Kidney epithelial cell (primary cell): ENCODE data around the gene ANKRD13C. TPM values are rescaled to one million over a fixed set of nuclear protein-coding genes. Genes with fewer than 3 reads are reported as not detected.

Source experiments
- DNase-seq: peaks from one replicate; pipeline ENCODE4 v3.0.0-alpha.2; 2010; ENCODE audit warnings: low read depth
- H3K27me3 ChIP-seq: 2 replicates; pipeline ENCODE4 v1.6.0; 2011; ENCODE audit warnings: low read length; ENCODE audit not compliant: control insufficient read depth, insufficient read depth
- H3K36me3 ChIP-seq: 2 replicates; pipeline ENCODE4 v1.5.1; 2011; ENCODE audit warnings: low read length; ENCODE audit not compliant: control insufficient read depth, insufficient read depth
- H3K4me3 ChIP-seq: 2 replicates; pipeline ENCODE4 v1.5.1; 2011; ENCODE audit warnings: low read depth, mild to moderate bottlenecking, control low read depth, low read length
- total RNA-seq: library from RNA; depleted of rRNA; stranded (reverse); fragments of >200 nt; gene quantifications from 2 replicates; pipeline ENCODE4 v1.2.3, GENCODE V29; 2015
- TF ChIP-seq, protein P1 (sequence below): IDR thresholded peaks from 2 replicates; pipeline ENCODE4 v1.5.1; 2011; ENCODE audit warnings: mild to moderate bottlenecking, moderate library complexity, low read length, control low read depth, inconsistent platforms; ENCODE audit not compliant: insufficient read depth, poor library complexity, severe bottlenecking

The ANKRD13C gene
- total RNA-seq, 1 donor from 2014 or later = 15.0 TPM

DNA sequence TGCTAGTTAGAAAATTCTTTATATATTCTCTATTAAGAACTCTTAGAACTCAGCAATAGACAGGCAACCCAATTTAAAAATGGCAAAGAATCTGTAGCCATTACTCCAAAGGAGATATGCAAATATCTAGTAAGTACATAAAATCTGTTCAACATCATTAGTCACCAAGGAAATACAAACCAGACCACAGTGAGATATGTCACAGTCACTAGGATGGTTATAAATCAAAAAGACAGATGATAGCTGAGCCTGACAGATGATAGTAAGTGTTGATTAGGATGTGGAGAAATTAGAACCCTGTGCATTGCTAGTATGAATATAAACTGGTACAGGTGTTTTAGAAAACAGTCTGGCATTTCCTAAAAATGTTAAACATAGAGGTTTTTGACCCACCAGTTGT, 106.8 kb downstream of the ANKRD13C start:
- no peak for DNase-seq
- H3K36me3 ChIP-seq = peaks cover 1% of the 10 kb centered on the region
- TF ChIP-seq, protein P1, sequence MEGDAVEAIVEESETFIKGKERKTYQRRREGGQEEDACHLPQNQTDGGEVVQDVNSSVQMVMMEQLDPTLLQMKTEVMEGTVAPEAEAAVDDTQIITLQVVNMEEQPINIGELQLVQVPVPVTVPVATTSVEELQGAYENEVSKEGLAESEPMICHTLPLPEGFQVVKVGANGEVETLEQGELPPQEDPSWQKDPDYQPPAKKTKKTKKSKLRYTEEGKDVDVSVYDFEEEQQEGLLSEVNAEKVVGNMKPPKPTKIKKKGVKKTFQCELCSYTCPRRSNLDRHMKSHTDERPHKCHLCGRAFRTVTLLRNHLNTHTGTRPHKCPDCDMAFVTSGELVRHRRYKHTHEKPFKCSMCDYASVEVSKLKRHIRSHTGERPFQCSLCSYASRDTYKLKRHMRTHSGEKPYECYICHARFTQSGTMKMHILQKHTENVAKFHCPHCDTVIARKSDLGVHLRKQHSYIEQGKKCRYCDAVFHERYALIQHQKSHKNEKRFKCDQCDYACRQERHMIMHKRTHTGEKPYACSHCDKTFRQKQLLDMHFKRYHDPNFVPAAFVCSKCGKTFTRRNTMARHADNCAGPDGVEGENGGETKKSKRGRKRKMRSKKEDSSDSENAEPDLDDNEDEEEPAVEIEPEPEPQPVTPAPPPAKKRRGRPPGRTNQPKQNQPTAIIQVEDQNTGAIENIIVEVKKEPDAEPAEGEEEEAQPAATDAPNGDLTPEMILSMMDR = no peak
- H3K27me3 ChIP-seq = no peaks in the 10 kb centered on the region
- no peak overlapping the region for H3K4me3 ChIP-seq

DNA sequence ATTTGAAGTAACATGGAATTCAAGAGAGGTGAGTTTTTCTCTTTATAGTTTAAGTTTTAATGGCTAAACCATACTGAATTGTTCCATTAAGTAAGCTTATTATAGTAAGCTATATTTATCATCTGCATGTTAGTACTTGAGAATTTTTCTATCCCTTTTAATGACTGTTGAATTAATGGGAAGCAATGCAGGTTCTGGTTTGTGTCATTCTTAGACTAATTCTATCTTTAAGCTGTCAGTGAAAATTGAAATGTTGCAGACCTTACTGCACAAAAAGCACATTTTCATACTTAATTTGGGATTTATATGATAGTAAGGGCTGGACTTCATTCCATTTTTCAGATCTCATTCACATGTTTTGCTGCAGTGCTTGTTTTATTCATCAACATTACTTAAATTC, 107.4 kb downstream of the ANKRD13C start:
- no peak overlapping the region for H3K4me3 ChIP-seq
- H3K27me3 ChIP-seq = no peaks in the 10 kb centered on the region
- TF ChIP-seq, protein P1 = no peak
- no peak for DNase-seq
- H3K36me3 ChIP-seq = peaks cover 1% of the 10 kb centered on the region

DNA sequence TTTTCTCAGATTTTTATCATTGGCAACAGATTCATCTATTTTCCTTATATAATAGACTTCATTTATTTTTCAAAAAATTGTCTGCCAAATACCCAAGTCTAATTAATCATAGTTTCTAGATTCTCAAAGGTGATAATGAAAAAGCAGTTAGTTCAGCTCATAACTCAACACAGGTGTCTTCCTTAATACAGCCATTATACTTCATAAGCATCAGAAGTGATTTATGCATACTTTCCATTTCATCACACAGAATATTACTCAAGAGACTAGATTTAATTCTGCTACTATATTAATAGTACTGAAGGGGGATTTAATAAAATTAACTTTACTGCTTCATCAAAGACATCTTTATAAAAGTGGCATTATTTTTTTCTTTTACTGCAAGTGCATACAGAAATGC, 114.6 kb downstream of the ANKRD13C start:
- Histone ChIP-seq H3K27me3 (no peaks in the 10 kb centered on the region), H3K4me3 (no peak overlapping the region), H3K36me3 (no peaks in the 10 kb centered on the region)
- TF ChIP-seq, protein P1 = no peak
- DNase-seq = no peak

DNA sequence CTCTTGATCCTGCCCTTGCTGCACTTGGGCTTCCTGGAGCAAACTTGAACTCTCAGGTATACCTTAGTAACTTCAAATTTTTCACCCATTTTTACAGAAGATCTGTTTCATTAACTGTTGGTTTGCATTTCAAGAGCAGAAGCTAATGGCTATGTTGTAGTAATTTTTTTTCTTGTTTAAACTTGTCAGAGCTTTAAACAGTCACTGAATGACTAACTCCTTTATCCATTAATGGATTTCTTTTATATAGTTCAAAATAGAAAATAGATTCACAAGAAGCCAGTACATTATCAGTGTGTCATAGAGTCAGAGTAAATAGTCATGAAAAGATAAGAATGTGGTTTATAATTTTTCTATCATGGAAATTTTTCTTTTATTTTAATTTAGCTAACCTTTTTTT, 119.8 kb downstream of the ANKRD13C start:
- H3K36me3 ChIP-seq = no peaks in the 10 kb centered on the region
- no peaks in the 10 kb centered on the region for H3K27me3 ChIP-seq
- no peak for DNase-seq
- H3K4me3 ChIP-seq = no peak overlapping the region
- TF ChIP-seq, protein P1 = no peak

DNA sequence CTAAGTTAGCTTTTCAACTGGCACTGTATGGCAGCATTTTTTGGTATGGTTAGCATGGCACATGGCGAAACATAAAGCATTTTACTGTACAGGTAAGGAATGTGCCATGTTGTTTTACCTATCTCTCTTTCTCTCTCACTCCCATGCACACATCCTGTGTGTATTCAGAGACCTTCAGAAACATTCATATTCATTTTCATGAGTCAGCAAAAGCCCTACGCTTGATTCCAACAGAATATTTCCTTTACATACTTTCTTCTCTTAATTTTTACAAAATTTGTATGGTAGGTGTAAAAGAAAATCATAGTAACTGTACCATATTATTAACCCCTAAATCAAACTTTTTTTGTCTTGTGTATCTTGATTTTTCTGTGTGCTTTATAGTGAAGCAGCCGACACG, 123.0 kb downstream of the ANKRD13C start:
- DNase-seq = no peak
- TF ChIP-seq, protein P1 = no peak
- Histone ChIP-seq H3K4me3 (no peak overlapping the region), H3K36me3 (no peaks in the 10 kb centered on the region), H3K27me3 (no peaks in the 10 kb centered on the region)

DNA sequence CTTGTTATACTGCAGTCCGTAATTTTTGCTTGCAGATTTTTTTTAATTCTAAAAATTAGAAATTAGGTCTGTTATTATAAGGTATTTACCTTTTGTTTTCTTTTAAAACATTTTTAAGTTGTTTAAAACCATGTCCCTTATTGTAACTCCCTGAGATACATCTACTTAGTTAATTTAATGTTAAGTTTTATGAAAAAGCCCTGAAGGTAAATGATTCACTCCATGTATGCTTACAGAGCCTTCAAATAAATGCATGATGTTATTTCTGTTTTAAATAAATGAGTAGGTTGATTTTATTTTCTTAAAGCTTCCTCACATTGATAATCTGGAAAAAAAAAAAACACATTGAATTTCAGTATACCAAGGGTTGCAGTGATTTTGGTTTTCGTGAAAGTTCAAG, 125.9 kb downstream of the ANKRD13C start:
- H3K4me3 ChIP-seq = no peak overlapping the region
- H3K36me3 ChIP-seq = no peaks in the 10 kb centered on the region
- H3K27me3 ChIP-seq = no peaks in the 10 kb centered on the region
- DNase-seq = no peak
- TF ChIP-seq, protein P1 = no peak
